Measurements from ENCODE around the gene BCL11A. TPM values are rescaled to one million over a fixed set of nuclear protein-coding genes. Genes with fewer than 3 reads are reported as not detected.

The BCL11A gene
- total and polyA plus RNA-seq, 5 donors from 2014 or later: 0.17 to 2.0 (median 0.30) TPM; not detected in 1

- Histone ChIP-seq H3K27me3 (ENCODE audit: control insufficient read depth, insufficient read depth, low read length) (no peaks in the 10 kb centered on the region), H3K4me3 (ENCODE audit: low read depth, low read length) (no peak overlapping the region), H3K4me1 (ENCODE audit: control insufficient read depth, insufficient read depth, low read length, poor library complexity, severe bottlenecking) (no peaks in the 10 kb centered on the region), H3K36me3 (ENCODE audit: control insufficient read depth, insufficient read depth, low read length) (no peaks in the 10 kb centered on the region), H3K9me3 (ENCODE audit: control insufficient read depth in 2 of 2, low read length in 2 of 2) (no peaks in the 10 kb centered on the region), H3K27ac (ENCODE audit: insufficient read depth, low read length, poor library complexity, severe bottlenecking) (no peak overlapping the region)
- H3K4me1 Mint-ChIP-seq: no peaks in the 10 kb centered on the region
- ATAC-seq (ENCODE audit: low read depth in 2 of 2) (no peak), DNase-seq (no peak)
- H3K9me3 Mint-ChIP-seq: peaks cover 0 to 3% (median 0%) of the 10 kb centered on the region in 7 donors
- no peak overlapping the region for H3K27ac Mint-ChIP-seq
- no peak overlapping the region for H3K4me3 Mint-ChIP-seq
- H3K27me3 Mint-ChIP-seq: peaks cover 16% of the 10 kb centered on the region
- no peaks in the 10 kb centered on the region for H3K36me3 Mint-ChIP-seq
Observed at GRCh38 chr2:60522462-60522861, 31.0 kb downstream of the BCL11A start.

- Mint-ChIP-seq H3K27me3 (peaks cover 13% of the 10 kb centered on the region), H3K4me3 (no peak overlapping the region), H3K36me3 (no peaks in the 10 kb centered on the region), H3K9me3 (peaks cover 0 to 2% (median 0%) of the 10 kb centered on the region in 7 donors), H3K27ac (no peak overlapping the region), H3K4me1 (no peaks in the 10 kb centered on the region)
- Histone ChIP-seq H3K4me1 (ENCODE audit: control insufficient read depth, insufficient read depth, low read length, poor library complexity, severe bottlenecking) (no peaks in the 10 kb centered on the region), H3K4me3 (ENCODE audit: low read depth, low read length) (no peak overlapping the region), H3K9me3 (ENCODE audit: control insufficient read depth in 2 of 2, low read length in 2 of 2) (no peaks in the 10 kb centered on the region), H3K27me3 (ENCODE audit: control insufficient read depth, insufficient read depth, low read length) (no peaks in the 10 kb centered on the region), H3K36me3 (ENCODE audit: control insufficient read depth, insufficient read depth, low read length) (no peaks in the 10 kb centered on the region), H3K27ac (ENCODE audit: insufficient read depth, low read length, poor library complexity, severe bottlenecking) (no peak overlapping the region)
- no peak for DNase-seq
- no peak for ATAC-seq (ENCODE audit: low read depth in 2 of 2)
Observed at GRCh38 chr2:60521626-60522025, 31.8 kb downstream of the BCL11A start.

GRCh38 chr2:60520917-60521539, 32.4 kb downstream of the BCL11A start:
- Histone ChIP-seq H3K27ac (ENCODE audit: insufficient read depth, low read length, poor library complexity, severe bottlenecking) (no peak overlapping the region), H3K27me3 (ENCODE audit: control insufficient read depth, insufficient read depth, low read length) (no peaks in the 10 kb centered on the region), H3K36me3 (ENCODE audit: control insufficient read depth, insufficient read depth, low read length) (no peaks in the 10 kb centered on the region), H3K4me3 (ENCODE audit: low read depth, low read length) (no peak overlapping the region), H3K9me3 (ENCODE audit: control insufficient read depth in 2 of 2, low read length in 2 of 2) (no peaks in the 10 kb centered on the region), H3K4me1 (ENCODE audit: control insufficient read depth, insufficient read depth, low read length, poor library complexity, severe bottlenecking) (no peaks in the 10 kb centered on the region)
- ATAC-seq (ENCODE audit: low read depth in 2 of 2): no peak
- H3K9me3 Mint-ChIP-seq: peaks cover 0 to 2% (median 0%) of the 10 kb centered on the region in 7 donors
- no peak overlapping the region for H3K27ac Mint-ChIP-seq
- H3K4me1 Mint-ChIP-seq: no peaks in the 10 kb centered on the region
- no peak overlapping the region for H3K4me3 Mint-ChIP-seq
- DNase-seq: no peak
- H3K36me3 Mint-ChIP-seq: no peaks in the 10 kb centered on the region
- H3K27me3 Mint-ChIP-seq: peaks cover 11% of the 10 kb centered on the region

GRCh38 chr2:60520151-60520876, 33.1 kb downstream of the BCL11A start:
- Histone ChIP-seq H3K4me3 (ENCODE audit: low read depth, low read length) (no peak overlapping the region), H3K27me3 (ENCODE audit: control insufficient read depth, insufficient read depth, low read length) (no peaks in the 10 kb centered on the region), H3K36me3 (ENCODE audit: control insufficient read depth, insufficient read depth, low read length) (no peaks in the 10 kb centered on the region), H3K4me1 (ENCODE audit: control insufficient read depth, insufficient read depth, low read length, poor library complexity, severe bottlenecking) (no peaks in the 10 kb centered on the region), H3K9me3 (ENCODE audit: control insufficient read depth in 2 of 2, low read length in 2 of 2) (no peaks in the 10 kb centered on the region), H3K27ac (ENCODE audit: insufficient read depth, low read length, poor library complexity, severe bottlenecking) (no peak overlapping the region)
- Mint-ChIP-seq H3K4me3 (no peak overlapping the region), H3K4me1 (no peaks in the 10 kb centered on the region), H3K27ac (no peak overlapping the region), H3K27me3 (peaks cover 8% of the 10 kb centered on the region), H3K36me3 (no peaks in the 10 kb centered on the region), H3K9me3 (peaks cover 0 to 2% (median 0%) of the 10 kb centered on the region in 7 donors)
- no peak for DNase-seq
- no peak for ATAC-seq (ENCODE audit: low read depth in 2 of 2)

GRCh38 chr2:60519231-60519863, 34.1 kb downstream of the BCL11A start:
- DNase-seq (no peak), ATAC-seq (ENCODE audit: low read depth in 2 of 2) (no peak)
- no peaks in the 10 kb centered on the region for H3K9me3 ChIP-seq (ENCODE audit: control insufficient read depth in 2 of 2, low read length in 2 of 2)
- H3K4me3 Mint-ChIP-seq: no peak overlapping the region
- peaks cover 15% of the 10 kb centered on the region for H3K27me3 Mint-ChIP-seq
- no peaks in the 10 kb centered on the region for H3K36me3 Mint-ChIP-seq
- H3K36me3 ChIP-seq (ENCODE audit: control insufficient read depth, insufficient read depth, low read length): no peaks in the 10 kb centered on the region
- H3K27me3 ChIP-seq (ENCODE audit: control insufficient read depth, insufficient read depth, low read length): no peaks in the 10 kb centered on the region
- H3K4me1 Mint-ChIP-seq: no peaks in the 10 kb centered on the region
- peaks cover 0 to 2% (median 0%) of the 10 kb centered on the region in 7 donors for H3K9me3 Mint-ChIP-seq
- no peaks in the 10 kb centered on the region for H3K4me1 ChIP-seq (ENCODE audit: control insufficient read depth, insufficient read depth, low read length, poor library complexity, severe bottlenecking)
- no peak overlapping the region for H3K4me3 ChIP-seq (ENCODE audit: low read depth, low read length)
- no peak overlapping the region for H3K27ac Mint-ChIP-seq
- H3K27ac ChIP-seq (ENCODE audit: insufficient read depth, low read length, poor library complexity, severe bottlenecking): no peak overlapping the region

- ATAC-seq (ENCODE audit: low read depth in 2 of 2): no peak
- no peak overlapping the region for H3K4me3 Mint-ChIP-seq
- no peaks in the 10 kb centered on the region for H3K4me1 Mint-ChIP-seq
- no peaks in the 10 kb centered on the region for H3K36me3 Mint-ChIP-seq
- Histone ChIP-seq H3K9me3 (ENCODE audit: control insufficient read depth in 2 of 2, low read length in 2 of 2) (no peaks in the 10 kb centered on the region), H3K27ac (ENCODE audit: insufficient read depth, low read length, poor library complexity, severe bottlenecking) (no peak overlapping the region), H3K27me3 (ENCODE audit: control insufficient read depth, insufficient read depth, low read length) (no peaks in the 10 kb centered on the region), H3K36me3 (ENCODE audit: control insufficient read depth, insufficient read depth, low read length) (no peaks in the 10 kb centered on the region), H3K4me3 (ENCODE audit: low read depth, low read length) (no peak overlapping the region), H3K4me1 (ENCODE audit: control insufficient read depth, insufficient read depth, low read length, poor library complexity, severe bottlenecking) (no peaks in the 10 kb centered on the region)
- H3K9me3 Mint-ChIP-seq: peaks cover 0 to 2% (median 0%) of the 10 kb centered on the region in 7 donors
- no peak for DNase-seq
- H3K27me3 Mint-ChIP-seq: peaks cover 11% of the 10 kb centered on the region
- no peak overlapping the region for H3K27ac Mint-ChIP-seq
Observed at GRCh38 chr2:60518567-60518966, 34.9 kb downstream of the BCL11A start.

- ATAC-seq (ENCODE audit: low read depth in 2 of 2) (no peak), DNase-seq (no peak)
- H3K27ac Mint-ChIP-seq: no peak overlapping the region
- H3K36me3 Mint-ChIP-seq: no peaks in the 10 kb centered on the region
- H3K27ac ChIP-seq (ENCODE audit: insufficient read depth, low read length, poor library complexity, severe bottlenecking): no peak overlapping the region
- H3K9me3 Mint-ChIP-seq: peaks cover 0 to 2% (median 0%) of the 10 kb centered on the region in 7 donors
- no peak overlapping the region for H3K4me3 ChIP-seq (ENCODE audit: low read depth, low read length)
- H3K4me3 Mint-ChIP-seq: no peak overlapping the region
- H3K9me3 ChIP-seq (ENCODE audit: control insufficient read depth in 2 of 2, low read length in 2 of 2): no peaks in the 10 kb centered on the region
- H3K27me3 Mint-ChIP-seq: peaks cover 11% of the 10 kb centered on the region
- no peaks in the 10 kb centered on the region for H3K4me1 ChIP-seq (ENCODE audit: control insufficient read depth, insufficient read depth, low read length, poor library complexity, severe bottlenecking)
- H3K27me3 ChIP-seq (ENCODE audit: control insufficient read depth, insufficient read depth, low read length): no peaks in the 10 kb centered on the region
- no peaks in the 10 kb centered on the region for H3K36me3 ChIP-seq (ENCODE audit: control insufficient read depth, insufficient read depth, low read length)
- H3K4me1 Mint-ChIP-seq: no peaks in the 10 kb centered on the region
Observed at GRCh38 chr2:60517446-60517845, 36.0 kb downstream of the BCL11A start.

All from CD4-positive, CD25-positive, alpha-beta regulatory T cell (primary cell).